GM21526 (cell line): ENCODE results near the gene TBC1D9B.

Source experiments
- ATAC-seq: cut with Tn5 transposase; IDR thresholded peaks from one replicate; pipeline ENCODE4 v1.9.1; 2021; ENCODE audit warnings: moderate library complexity; ENCODE audit not compliant: unreplicated experiment, low FRiP score

Gene TBC1D9B

GRCh38 chr5:179870952-179871351 lies 36.7 kb downstream of the TBC1D9B start:
- ATAC-seq, result no peak

DNA sequence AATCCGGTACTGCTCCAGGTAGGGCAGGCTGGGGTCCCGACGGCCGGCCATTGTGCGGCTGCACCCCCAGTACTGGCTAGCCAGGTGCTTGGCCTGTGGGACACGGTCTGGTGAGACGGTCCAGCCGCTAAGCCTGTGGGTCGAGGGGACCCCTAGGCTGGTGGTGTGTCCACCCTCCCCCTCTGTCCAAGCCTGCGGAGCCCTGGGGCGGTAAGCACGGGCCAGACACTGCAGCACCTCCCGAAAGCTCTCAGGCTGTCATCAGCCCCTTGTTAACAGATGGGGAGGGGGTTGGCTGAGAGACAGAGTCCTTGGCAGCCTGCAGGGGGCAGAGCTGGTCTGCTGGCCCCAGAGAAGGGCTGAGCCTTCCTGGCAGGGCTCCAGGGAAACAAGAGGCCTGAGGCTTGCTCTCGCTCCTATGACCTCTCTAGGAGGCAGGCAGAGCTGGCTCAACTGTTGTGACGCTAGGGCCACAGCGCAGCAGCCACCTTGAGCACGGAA lies 37.2 kb downstream of the TBC1D9B start:
- ATAC-seq, result no peak

- ATAC-seq, result no peak
Measured at GRCh38 chr5:179869641-179870402, 37.9 kb downstream of the TBC1D9B start.

GRCh38 chr5:179869101-179869500 lies 38.6 kb downstream of the TBC1D9B start:
- ATAC-seq, result no peak

DNA sequence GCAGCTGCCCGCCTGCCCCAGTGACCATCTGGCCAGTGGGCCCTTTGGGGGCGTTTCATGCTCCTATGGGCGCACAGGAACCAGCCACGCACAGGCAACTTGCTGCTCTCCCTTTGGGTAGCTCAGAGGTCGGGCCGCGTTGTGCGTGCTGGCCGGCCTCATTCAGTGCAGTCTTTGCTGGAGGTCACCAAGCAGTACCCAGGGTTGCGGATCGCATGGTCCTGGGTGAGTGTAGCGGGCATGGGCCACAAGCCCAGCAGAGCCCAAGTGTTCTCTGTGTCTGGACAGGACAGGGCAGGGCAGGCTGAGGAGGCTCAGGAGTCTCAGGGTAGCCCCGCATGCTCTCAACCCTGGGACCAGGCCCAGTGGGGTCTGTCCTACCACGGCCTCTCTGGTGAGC lies 39.2 kb downstream of the TBC1D9B start:
- ATAC-seq, result no peak

DNA sequence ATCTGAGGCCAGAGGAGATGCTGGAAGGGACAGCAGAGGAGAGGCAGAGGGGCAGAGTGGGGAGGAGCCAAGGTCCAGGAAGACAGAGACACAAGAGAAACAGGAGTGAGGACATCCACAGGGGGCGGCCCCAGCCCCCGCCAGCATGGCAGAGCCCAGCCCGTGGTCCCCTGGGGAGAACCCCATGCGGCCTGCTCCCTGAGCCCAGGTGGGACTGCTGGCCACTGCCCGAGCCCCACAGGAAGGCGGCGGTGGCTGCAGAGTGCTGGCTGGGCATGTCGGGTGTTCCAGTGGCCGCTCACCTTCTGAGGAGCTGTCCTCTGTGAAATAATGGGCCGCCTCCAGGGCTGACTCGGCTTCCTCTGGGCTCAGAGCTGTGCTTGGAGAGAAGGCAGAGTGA lies 40.2 kb downstream of the TBC1D9B start:
- ATAC-seq, result no peak

GRCh38 chr5:179867079-179867465 lies 40.6 kb downstream of the TBC1D9B start:
- ATAC-seq, result no peak

DNA sequence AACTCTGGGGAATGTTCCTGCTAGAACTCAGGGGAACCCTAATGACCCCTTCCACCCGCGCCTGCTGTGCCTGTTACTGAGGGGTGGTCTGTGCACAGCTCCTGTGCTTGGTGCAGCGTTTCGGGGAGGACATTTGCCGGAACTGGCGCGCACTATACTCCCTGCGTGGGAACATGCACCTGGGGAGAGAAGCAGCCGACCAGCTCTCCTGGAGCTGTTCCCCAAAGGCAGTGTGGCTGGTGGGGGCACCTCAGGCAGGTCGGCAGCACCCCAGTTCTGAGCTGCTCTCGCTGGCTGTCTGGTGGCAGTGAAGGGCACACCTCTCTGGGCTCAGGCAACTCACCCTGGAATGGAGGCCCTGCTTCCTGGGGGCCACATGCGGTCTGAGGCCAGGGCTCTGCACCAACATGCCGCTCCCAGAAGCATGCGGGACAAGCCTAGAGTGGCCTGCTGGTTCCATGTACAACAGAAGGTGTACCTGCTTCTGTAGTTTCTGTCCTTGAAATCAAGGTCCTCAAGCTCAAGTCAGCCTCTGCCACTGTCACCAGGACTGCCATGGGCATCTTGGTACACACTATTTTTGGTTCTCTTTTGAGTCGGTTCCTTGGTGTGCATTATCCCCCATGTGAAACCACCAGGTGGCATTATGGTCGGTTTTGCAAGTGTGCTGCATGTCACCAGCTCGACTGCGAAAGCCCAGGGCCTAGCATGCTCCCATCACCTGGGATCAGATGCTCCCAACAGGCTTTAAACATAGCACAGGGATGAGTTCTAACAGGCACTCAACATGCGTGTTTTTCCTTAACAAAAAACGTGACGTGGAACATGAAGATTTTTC lies 41.2 kb downstream of the TBC1D9B start:
- ATAC-seq, result no peak

GRCh38 chr5:179865491-179866240 lies 42.0 kb downstream of the TBC1D9B start:
- no peak for ATAC-seq

DNA sequence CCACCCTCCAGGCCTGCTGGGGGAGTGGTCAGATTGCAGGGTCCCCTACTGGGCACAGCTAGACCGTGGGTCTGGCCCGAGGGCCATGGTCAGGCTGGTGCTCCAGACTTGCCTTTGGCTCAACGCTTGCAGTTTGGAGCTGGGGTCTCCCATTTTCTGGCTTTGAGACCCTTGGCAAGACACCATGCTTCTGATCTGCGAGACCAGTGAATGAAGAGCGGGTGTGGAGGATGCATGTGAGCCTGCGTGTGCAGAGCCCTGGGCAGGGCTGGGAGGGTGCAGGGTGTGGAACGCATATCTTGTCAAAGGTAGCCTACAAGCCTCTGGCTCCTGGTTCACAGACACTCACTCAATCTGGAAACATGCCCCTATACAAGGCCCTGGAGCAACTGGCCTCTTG lies 43.0 kb downstream of the TBC1D9B start:
- ATAC-seq, result no peak

- ATAC-seq, result no peak
Measured at GRCh38 chr5:179863449-179864085, 44.1 kb downstream of the TBC1D9B start.

GRCh38 chr5:179862891-179863290 lies 44.8 kb downstream of the TBC1D9B start:
- ATAC-seq, result no peak

DNA sequence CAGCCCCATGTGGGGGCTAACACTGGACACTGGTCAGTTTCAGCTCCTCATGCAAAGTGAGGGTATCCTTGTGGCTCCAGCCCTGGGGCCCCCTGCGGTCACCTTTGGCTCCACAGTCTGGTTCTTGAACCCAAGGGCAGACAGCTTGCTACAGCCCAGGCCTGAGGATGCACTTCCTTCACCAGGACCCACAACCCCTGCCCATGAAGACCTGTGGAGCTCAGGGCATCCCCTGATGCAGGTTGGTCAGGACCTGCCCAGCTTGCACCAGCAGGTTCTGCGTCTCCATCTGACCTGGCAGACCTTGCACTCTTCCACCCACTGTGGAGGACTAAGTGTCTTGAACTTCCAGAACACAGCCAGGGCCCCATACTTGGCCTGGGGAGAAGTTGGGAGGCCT lies 45.4 kb downstream of the TBC1D9B start:
- ATAC-seq, result no peak

GRCh38 chr5:179860301-179860700 lies 47.4 kb downstream of the TBC1D9B start:
- ATAC-seq, result no peak

- ATAC-seq, result peak; percentile 94
Measured at GRCh38 chr5:179858586-179859427, 48.9 kb downstream of the TBC1D9B start, which contains the start of gene MRNIP. TSS of gene MRNIP (minus strand) at chr5:179858817. CDS start at chr5:179858796, 21 bp downstream.

DNA sequence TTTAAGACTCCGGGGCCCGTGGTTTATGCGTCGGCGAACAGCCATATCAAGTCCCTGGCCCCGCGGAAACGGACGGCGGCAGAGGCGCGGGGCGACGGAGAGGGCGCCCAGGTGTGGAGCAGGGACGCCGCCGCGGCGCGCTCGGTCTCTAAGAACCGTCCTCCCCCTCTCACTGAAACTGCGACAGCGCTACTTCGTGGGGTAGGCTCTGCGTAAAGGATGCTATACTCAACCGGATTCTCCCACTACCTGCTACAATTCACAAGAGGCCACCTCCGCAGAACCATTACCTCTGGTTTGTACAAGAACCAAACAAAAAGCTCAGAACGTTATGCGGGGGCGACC lies 49.5 kb downstream of the TBC1D9B start:
- peak; percentile 50 for ATAC-seq

DNA sequence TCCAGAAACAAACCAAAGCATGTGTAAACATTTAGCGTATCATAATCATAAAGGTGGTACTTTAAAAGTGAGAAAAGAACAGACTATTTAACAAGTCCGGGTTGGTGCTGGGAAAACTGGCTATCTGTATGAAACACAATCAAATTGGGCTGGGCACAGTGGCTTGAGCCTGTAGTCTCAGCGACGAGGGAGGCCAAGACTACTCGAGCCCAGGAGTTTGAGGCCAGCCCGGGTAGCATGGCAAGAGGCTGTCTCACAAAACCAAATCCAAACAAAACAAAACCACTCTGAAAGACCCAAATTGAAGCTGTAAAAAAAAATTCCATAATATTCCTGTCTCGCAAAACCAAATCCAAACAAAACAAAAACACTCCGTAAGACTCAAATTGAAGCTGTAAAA lies 53.3 kb downstream of the TBC1D9B start:
- no peak for ATAC-seq

DNA sequence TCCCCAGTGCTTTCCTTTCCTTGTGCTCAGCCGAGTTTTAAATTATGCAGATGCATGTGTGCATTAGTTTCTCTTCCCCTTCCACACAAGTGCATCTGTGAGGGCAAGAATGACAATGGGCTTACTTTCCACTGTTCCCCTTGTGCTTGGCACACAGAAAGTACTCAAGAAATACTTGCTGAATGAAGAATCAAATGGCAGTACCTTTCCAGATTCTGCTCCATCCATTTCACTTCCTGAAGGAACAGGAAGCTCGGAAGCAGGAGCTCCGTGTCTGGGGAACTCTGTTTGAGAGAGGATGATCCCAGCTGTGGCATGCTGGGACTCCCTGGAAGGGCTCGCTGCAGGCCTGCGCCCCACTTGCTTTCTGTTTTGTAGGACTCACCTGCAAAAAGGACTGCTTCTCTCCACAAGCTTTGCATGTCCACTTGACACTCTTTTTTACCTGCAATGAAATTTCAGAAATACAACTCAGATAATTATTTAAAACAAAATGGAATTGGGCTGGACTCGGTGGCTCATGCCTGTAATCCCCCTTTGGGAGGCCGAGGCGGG lies 54.6 kb downstream of the TBC1D9B start:
- ATAC-seq, result peak; percentile 80

- no peak for ATAC-seq
Measured at GRCh38 chr5:179841621-179842020, 66.1 kb downstream of the TBC1D9B start.
